Gastroesophageal sphincter (tissue), 3 donors: ENCODE data around the gene CKMT2.

ENCODE experiments used
- CTCF ChIP-seq, 4 experiments: fragments of 200-600 bp in 2 of 4; fragments of 450-650 bp in 2 of 4; sonication (generic) in 1 of 4; IDR thresholded peaks; one replicate each; pipeline ENCODE4 v1.5.1; 2017 to 2019; ENCODE audit warnings: antibody characterized with exemption in 4 of 4, mild to moderate bottlenecking in 2 of 4, moderate library complexity in 2 of 4
- EP300 ChIP-seq: sonication (generic); formaldehyde crosslinking; IDR thresholded peaks from one replicate; pipeline ENCODE4 v1.6.1; 2017; ENCODE audit warnings: antibody characterized with exemption, mild to moderate bottlenecking
- POLR2A ChIP-seq, 2 donors: fragments of 450-650 bp; IDR thresholded peaks; one replicate each; pipeline ENCODE4 v1.6.1; 2017; ENCODE audit warnings: antibody characterized with exemption in 2 of 2, mild to moderate bottlenecking in 2 of 2, moderate library complexity in 1 of 2
- POLR2AphosphoS5 ChIP-seq: sonication (generic); formaldehyde crosslinking; IDR thresholded peaks from one replicate; pipeline ENCODE4 v1.6.1; 2017; ENCODE audit warnings: antibody characterized with exemption

GRCh38 chr5:81242906-81243436, 9.8 kb downstream of the CKMT2 start:
- TF ChIP-seq CTCF (IDR thresholded peaks at IDR 0.05) = no peak
- no peak for TF ChIP-seq POLR2AphosphoS5
- no peak for TF ChIP-seq EP300
- TF ChIP-seq POLR2A (IDR thresholded peaks at IDR 0.05) = no peak
